ENCODE data around the gene PSG3.
A peak's percentile ranks its signal among the peaks of the same experiment; 100 is the strongest.
"Not testable (repeated sequence)": the region's sequence is repeated elsewhere in the genome, so short reads cannot be mapped to it uniquely, and the experiment has no call there.

PSG3 gene

GRCh38 chr19:42740381-42740780 is at the start of gene PSG3:
PSG3 (minus strand) TSS chr19:42740481; CDS start chr19:42740384, 97 bp downstream.
- not testable (repeated sequence) for H3K4me3 ChIP-seq (replicated peaks; ENCODE audit: low read depth, low read length); DNase-seq (ENCODE audit: extremely low read depth, low read depth)

GRCh38 chr19:42788766-42789165 is 48.5 kb upstream of the PSG3 start:
- DNase-seq (ENCODE audit: extremely low read depth, low read depth), result not testable (repeated sequence)

GRCh38 chr19:42787766-42788165 is 47.5 kb upstream of the PSG3 start:
- not testable (repeated sequence) for H3K4me3 ChIP-seq (replicated peaks; ENCODE audit: low read depth, low read length); DNase-seq (ENCODE audit: extremely low read depth, low read depth)

More at GRCh38 chr19:42788766-42789165, 48.5 kb upstream of the PSG3 start:
- not testable (repeated sequence) for H3K4me3 ChIP-seq (replicated peaks; ENCODE audit: low read depth, low read length)

- DNase-seq (ENCODE audit: extremely low read depth, low read depth); H3K4me3 ChIP-seq (replicated peaks; ENCODE audit: low read depth, low read length): not testable (repeated sequence)
- peak; percentile 83 for TF ChIP-seq CTCF (IDR thresholded peaks at IDR 0.05; ENCODE audit: low read depth, low read length, missing control alignments)
Observed at GRCh38 chr19:42776750-42777612, 36.7 kb upstream of the PSG3 start.

- H3K4me3 ChIP-seq (replicated peaks; ENCODE audit: low read depth, low read length); DNase-seq (ENCODE audit: extremely low read depth, low read depth): not testable (repeated sequence)
Observed at GRCh38 chr19:42774510-42775158, 34.4 kb upstream of the PSG3 start.

GRCh38 chr19:42767319-42767718 is 27.0 kb upstream of the PSG3 start:
- H3K4me3 ChIP-seq (replicated peaks; ENCODE audit: low read depth, low read length); DNase-seq (ENCODE audit: extremely low read depth, low read depth): not testable (repeated sequence)

GRCh38 chr19:42766871-42767270 is 26.6 kb upstream of the PSG3 start:
- not testable (repeated sequence) for H3K4me3 ChIP-seq (replicated peaks; ENCODE audit: low read depth, low read length); DNase-seq (ENCODE audit: extremely low read depth, low read depth)

- no peak for DNase-seq (ENCODE audit: extremely low read depth, low read depth)
- TF ChIP-seq CTCF (IDR thresholded peaks at IDR 0.05; ENCODE audit: low read depth, low read length, missing control alignments), result no peak
- H3K4me3 ChIP-seq (replicated peaks; ENCODE audit: low read depth, low read length), result no peak overlapping the region
Observed at GRCh38 chr19:42764836-42765235, 24.6 kb upstream of the PSG3 start.

GRCh38 chr19:42762789-42763188 is 22.5 kb upstream of the PSG3 start:
- no peak overlapping the region for H3K4me3 ChIP-seq (replicated peaks; ENCODE audit: low read depth, low read length)
- no peak for DNase-seq (ENCODE audit: extremely low read depth, low read depth)
- no peak for TF ChIP-seq CTCF (IDR thresholded peaks at IDR 0.05; ENCODE audit: low read depth, low read length, missing control alignments)

GRCh38 chr19:42761924-42762295 is 21.6 kb upstream of the PSG3 start:
- H3K4me3 ChIP-seq (replicated peaks; ENCODE audit: low read depth, low read length), result not testable (repeated sequence)

GRCh38 chr19:42760954-42761923 is 21.0 kb upstream of the PSG3 start:
- H3K4me3 ChIP-seq (replicated peaks; ENCODE audit: low read depth, low read length), result not testable (repeated sequence)
- peak; percentile 73 for DNase-seq (ENCODE audit: extremely low read depth, low read depth)

More at GRCh38 chr19:42761924-42762295, 21.6 kb upstream of the PSG3 start:
- not testable (repeated sequence) for DNase-seq (ENCODE audit: extremely low read depth, low read depth)

- not testable (repeated sequence) for DNase-seq (ENCODE audit: extremely low read depth, low read depth); H3K4me3 ChIP-seq (replicated peaks; ENCODE audit: low read depth, low read length)
Observed at GRCh38 chr19:42758667-42759066, 18.4 kb upstream of the PSG3 start.

GRCh38 chr19:42752246-42752645 is 12.0 kb upstream of the PSG3 start:
- H3K4me3 ChIP-seq (replicated peaks; ENCODE audit: low read depth, low read length); DNase-seq (ENCODE audit: extremely low read depth, low read depth): not testable (repeated sequence)
